HepG2 (cell line): ENCODE results near the gene KLHL33. TPM values are rescaled to one million over a fixed set of nuclear protein-coding genes. Genes with fewer than 3 reads are reported as not detected.

ENCODE experiments used
- CCDC6 ChIP-seq: sonication (generic); formaldehyde crosslinking; IDR thresholded peaks from 2 replicates; pipeline ENCODE4 v1.8.1; 2022; ENCODE audit warnings: mild to moderate bottlenecking, missing genetic modification reagents, moderate library complexity
- CENPBD1 ChIP-seq: sonication (generic); formaldehyde crosslinking; IDR thresholded peaks from 2 replicates; pipeline ENCODE4 v1.8.0; 2022; ENCODE audit warnings: missing genetic modification reagents, low read depth, mild to moderate bottlenecking, borderline replicate concordance
- DR1 ChIP-seq: sonication (generic); formaldehyde crosslinking; IDR thresholded peaks from 2 replicates; pipeline ENCODE4 v1.8.0; 2021; ENCODE audit warnings: mild to moderate bottlenecking, missing genetic modification reagents, inconsistent platforms
- GATAD1 ChIP-seq: IDR thresholded peaks from 2 replicates; pipeline ENCODE4 v1.6.1; 2016; ENCODE audit warnings: missing genetic modification reagents, missing compliant biosample characterization
- GMEB1 ChIP-seq: sonication (generic); formaldehyde crosslinking; IDR thresholded peaks from 2 replicates; pipeline ENCODE4 v1.5.1; 2020; ENCODE audit warnings: missing genetic modification reagents, mild to moderate bottlenecking, borderline replicate concordance
- HNRNPLL ChIP-seq: fragments of 200-400 bp; formaldehyde crosslinking; IDR thresholded peaks from 2 replicates; pipeline ENCODE4 v1.6.1; 2017; ENCODE audit warnings: mild to moderate bottlenecking, low read depth, low read length; ENCODE audit not compliant: poor library complexity, severe bottlenecking
- HOXA5 ChIP-seq: sonication (generic); formaldehyde crosslinking; IDR thresholded peaks from 2 replicates; pipeline ENCODE4 v1.4.0; 2020; ENCODE audit warnings: missing genetic modification reagents
- KDM3A ChIP-seq: IDR thresholded peaks from 2 replicates; pipeline ENCODE4 v1.6.1; 2018; ENCODE audit warnings: low read depth, missing compliant biosample characterization
- NKX3-1 ChIP-seq: sonication (generic); formaldehyde crosslinking; IDR thresholded peaks from 2 replicates; pipeline ENCODE4 v1.5.0; 2020; ENCODE audit warnings: missing genetic modification reagents
- NR3C1 ChIP-seq: sonication (generic); formaldehyde crosslinking; IDR thresholded peaks from 2 replicates; pipeline ENCODE4 v1.4.0; 2020; ENCODE audit warnings: missing genetic modification reagents
- RARG ChIP-seq: sonication (generic); formaldehyde crosslinking; IDR thresholded peaks from 2 replicates; pipeline ENCODE4 v1.4.0; 2020; ENCODE audit warnings: low read depth, mild to moderate bottlenecking, missing genetic modification reagents
- RBAK ChIP-seq: sonication (generic); formaldehyde crosslinking; IDR thresholded peaks from 2 replicates; pipeline ENCODE4 v1.5.1; 2020; ENCODE audit warnings: mild to moderate bottlenecking, missing genetic modification reagents
- ZBTB26 ChIP-seq: IDR thresholded peaks from 2 replicates; pipeline ENCODE4 v1.6.1; 2016; ENCODE audit warnings: missing compliant biosample characterization, missing genetic modification reagents, borderline replicate concordance
- ZC3H4 ChIP-seq: sonication (generic); formaldehyde crosslinking; IDR thresholded peaks from 2 replicates; pipeline ENCODE4 v1.4.0; 2020; ENCODE audit warnings: missing genetic modification reagents, borderline replicate concordance
- ZFP1 ChIP-seq: IDR thresholded peaks from 2 replicates; pipeline ENCODE4 v1.6.1; 2016
- ZFP37 ChIP-seq: sonication (generic); formaldehyde crosslinking; IDR thresholded peaks from 2 replicates; pipeline ENCODE4 v1.4.0; 2020; ENCODE audit warnings: missing genetic modification reagents, borderline replicate concordance
- ZMYM4 ChIP-seq: sonication (generic); formaldehyde crosslinking; IDR thresholded peaks from 2 replicates; pipeline ENCODE4 v1.8.1; 2023; ENCODE audit warnings: mild to moderate bottlenecking, missing genetic modification reagents
- ZNF33B ChIP-seq: sonication (generic); formaldehyde crosslinking; IDR thresholded peaks from 2 replicates; pipeline ENCODE4 v1.5.1; 2020; ENCODE audit warnings: mild to moderate bottlenecking, missing genetic modification reagents
- ZNF362 ChIP-seq: sonication (generic); formaldehyde crosslinking; IDR thresholded peaks from 2 replicates; pipeline ENCODE4 v1.4.0; 2020; ENCODE audit warnings: missing genetic modification reagents, mild to moderate bottlenecking, borderline replicate concordance
- ZNF543 ChIP-seq: sonication (generic); formaldehyde crosslinking; IDR thresholded peaks from 2 replicates; pipeline ENCODE4 v1.4.0; 2020; ENCODE audit warnings: mild to moderate bottlenecking, missing genetic modification reagents
- ZNF589 ChIP-seq: sonication (generic); formaldehyde crosslinking; conservative IDR thresholded peaks from 2 replicates; pipeline ENCODE4 v1.8.0; 2022; ENCODE audit warnings: mild to moderate bottlenecking, moderate library complexity, missing genetic modification reagents
- ZNF597 ChIP-seq: sonication (generic); formaldehyde crosslinking; IDR thresholded peaks from 2 replicates; pipeline ENCODE4 v1.5.0; 2020; ENCODE audit warnings: missing genetic modification reagents
- ZNF607 ChIP-seq: sonication (generic); formaldehyde crosslinking; IDR thresholded peaks from 2 replicates; pipeline ENCODE4 v1.5.1; 2020; ENCODE audit warnings: missing genetic modification reagents, mild to moderate bottlenecking, borderline replicate concordance
- ZNF75D ChIP-seq: sonication (generic); formaldehyde crosslinking; IDR thresholded peaks from 2 replicates; pipeline ENCODE4 v1.8.1; 2023; ENCODE audit warnings: missing genetic modification reagents, mild to moderate bottlenecking, borderline replicate concordance
- ZNF891 ChIP-seq: sonication (generic); formaldehyde crosslinking; IDR thresholded peaks from 2 replicates; pipeline ENCODE4 v1.5.0; 2020; ENCODE audit warnings: mild to moderate bottlenecking, missing genetic modification reagents
- polyA plus RNA-seq, 8 experiments: library from polyadenylated mRNA; depleted of rRNA in 3 of 8; stranded (reverse) in 7 of 8; unstranded in 1 of 8; fragments of >200 nt; fragmentation: Illumina TruSeq in 4 of 8; extraction: Trizol in 4 of 8; gene quantifications; 2 replicates each; pipeline versions ENCODE4 v1.2.1 to v1.2.3, GENCODE V29; 2011 to 2016; ENCODE audit warnings: low read depth in 4 of 8, missing spikeins in 1 of 8, mixed read lengths in 1 of 8; ENCODE audit not compliant: insufficient read depth in 1 of 8
- total RNA-seq, 5 experiments: library from RNA; depleted of rRNA; stranded (reverse); fragments of >200 nt; fragmentation: Illumina TruSeq; extraction: Trizol; gene quantifications; 2 replicates each; pipeline ENCODE4 v1.2.3, GENCODE V29; 2016; ENCODE audit warnings: low read depth in 1 of 5
- TF ChIP-seq, protein P1 (sequence below): sonication (generic); formaldehyde crosslinking; IDR thresholded peaks from 2 replicates; pipeline ENCODE4 v1.5.1; 2020; ENCODE audit warnings: mild to moderate bottlenecking, missing genetic modification reagents, borderline replicate concordance

KLHL33 gene
- total and polyA plus RNA-seq, 2 of the 13 experiments (the other 11 are each of a cell fraction or from before 2014, with no cell fraction given) = not detected

DNA sequence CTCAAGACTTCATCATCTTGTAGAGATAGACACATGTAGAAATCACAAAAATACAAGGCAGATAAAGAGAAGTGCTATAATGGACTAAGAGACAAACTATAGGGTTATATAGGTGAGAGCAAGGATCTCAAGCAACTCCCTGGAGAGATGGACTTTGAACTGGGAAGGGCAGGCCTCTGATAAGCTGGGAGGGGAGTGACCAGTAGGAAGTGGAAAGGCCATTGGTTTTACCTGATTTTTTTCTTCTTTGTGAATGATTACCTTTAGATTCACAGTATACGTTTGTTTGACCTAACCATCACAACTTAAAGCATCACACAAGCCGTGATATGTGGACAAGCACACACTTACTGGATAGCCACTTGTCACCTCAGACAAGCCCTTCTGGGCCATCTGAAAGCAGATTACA lies 17.5 kb downstream of the KLHL33 start (continued):
- TF ChIP-seq, protein P1, sequence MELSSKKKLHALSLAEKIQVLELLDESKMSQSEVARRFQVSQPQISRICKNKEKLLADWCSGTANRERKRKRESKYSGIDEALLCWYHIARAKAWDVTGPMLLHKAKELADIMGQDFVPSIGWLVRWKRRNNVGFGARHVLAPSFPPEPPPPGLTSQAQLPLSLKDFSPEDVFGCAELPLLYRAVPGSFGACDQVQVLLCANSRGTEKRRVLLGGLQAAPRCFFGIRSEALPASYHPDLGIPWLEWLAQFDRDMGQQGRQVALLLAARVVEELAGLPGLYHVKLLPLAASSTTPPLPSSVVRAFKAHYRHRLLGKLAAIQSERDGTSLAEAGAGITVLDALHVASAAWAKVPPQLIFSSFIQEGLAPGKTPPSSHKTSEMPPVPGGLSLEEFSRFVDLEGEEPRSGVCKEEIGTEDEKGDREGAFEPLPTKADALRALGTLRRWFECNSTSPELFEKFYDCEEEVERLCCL (CRISPR knock-in tag) = no peak
- TF ChIP-seq HNRNPLL (no peak), ZNF891 (CRISPR knock-in tag) (no peak), ZC3H4 (CRISPR knock-in tag) (no peak), ZNF607 (no peak), ZFP1 (no peak), DR1 (CRISPR knock-in tag) (no peak), KDM3A (CRISPR knock-in tag) (no peak), ZNF589 (CRISPR knock-in tag) (no peak), ZNF362 (CRISPR knock-in tag) (peak; percentile 84), CENPBD1 (CRISPR knock-in tag) (no peak), GATAD1 (no peak), NR3C1 (CRISPR knock-in tag) (no peak), ZFP37 (CRISPR knock-in tag) (no peak), GMEB1 (CRISPR knock-in tag) (no peak), ZNF33B (no peak), ZBTB26 (no peak), RARG (CRISPR knock-in tag) (no peak), ZNF543 (CRISPR knock-in tag) (no peak), RBAK (CRISPR knock-in tag) (no peak), ZMYM4 (no peak), HOXA5 (CRISPR knock-in tag) (no peak), CCDC6 (no peak), NKX3-1 (no peak), ZNF597 (CRISPR knock-in tag) (no peak), ZNF75D (CRISPR knock-in tag) (no peak)
